HepG2 (cell line): ENCODE data around the gene LSM11. TPM values are rescaled to one million over a fixed set of nuclear protein-coding genes. Genes with fewer than 3 reads are reported as not detected.

Source experiments
- AKNA ChIP-seq: sonication (generic); formaldehyde crosslinking; IDR thresholded peaks from 2 replicates; pipeline ENCODE4 v1.4.0; 2020; ENCODE audit warnings: missing genetic modification reagents, borderline replicate concordance
- DMAP1 ChIP-seq: IDR thresholded peaks from 2 replicates; pipeline ENCODE4 v1.6.1; 2016
- HNRNPL ChIP-seq: fragments of 200-400 bp; formaldehyde crosslinking; IDR thresholded peaks from 2 replicates; pipeline ENCODE4 v1.6.1; 2017; ENCODE audit warnings: mild to moderate bottlenecking, low read depth, low read length
- HNRNPLL ChIP-seq: fragments of 200-400 bp; formaldehyde crosslinking; IDR thresholded peaks from 2 replicates; pipeline ENCODE4 v1.6.1; 2017; ENCODE audit warnings: mild to moderate bottlenecking, low read depth, low read length; ENCODE audit not compliant: poor library complexity, severe bottlenecking
- IKZF4 ChIP-seq: sonication (generic); formaldehyde crosslinking; IDR thresholded peaks from 2 replicates; pipeline ENCODE4 v1.5.1; 2020; ENCODE audit warnings: borderline replicate concordance, mild to moderate bottlenecking, low read depth, missing genetic modification reagents; ENCODE audit errors: not compliant biosample characterization
- SRSF9 ChIP-seq: fragments of 200-400 bp; formaldehyde crosslinking; IDR thresholded peaks from 2 replicates; pipeline ENCODE4 v1.6.1; 2018; ENCODE audit warnings: borderline replicate concordance, mild to moderate bottlenecking, low read depth, low read length; ENCODE audit not compliant: insufficient read depth, poor library complexity, severe bottlenecking
- TBX2 ChIP-seq: sonication (generic); formaldehyde crosslinking; IDR thresholded peaks from 2 replicates; pipeline ENCODE4 v1.5.0; 2020; ENCODE audit warnings: missing genetic modification reagents, mild to moderate bottlenecking, borderline replicate concordance
- TCF12 ChIP-seq, 2 experiments: fragments of 450-650 bp in 1 of 2; sonication (generic) in 1 of 2; formaldehyde crosslinking in 1 of 2; IDR thresholded peaks; 2 replicates each; pipeline versions ENCODE4 v1.6.1 to v1.8.0; 2017 to 2022; ENCODE audit warnings: antibody characterized with exemption in 1 of 2, mild to moderate bottlenecking in 1 of 2, missing genetic modification reagents in 1 of 2, moderate library complexity in 1 of 2
- U2AF1 ChIP-seq: fragments of 200-400 bp; formaldehyde crosslinking; optimal IDR thresholded peaks from 2 replicates; pipeline ENCODE3; 2017; ENCODE audit warnings: mild to moderate bottlenecking, low read depth, low read length
- U2AF2 ChIP-seq: fragments of 200-400 bp; formaldehyde crosslinking; IDR thresholded peaks from 2 replicates; pipeline ENCODE4 v1.6.1; 2017; ENCODE audit warnings: low read depth, mild to moderate bottlenecking, low read length
- ZBTB34 ChIP-seq: sonication (generic); formaldehyde crosslinking; IDR thresholded peaks from 2 replicates; pipeline ENCODE4 v1.8.0; 2022; ENCODE audit warnings: mild to moderate bottlenecking, missing genetic modification reagents
- ZNF234 ChIP-seq: sonication (generic); formaldehyde crosslinking; conservative IDR thresholded peaks from 2 replicates; pipeline ENCODE4 v1.5.1; 2020; ENCODE audit warnings: mild to moderate bottlenecking, missing genetic modification reagents
- ZNF235 ChIP-seq: sonication (generic); formaldehyde crosslinking; IDR thresholded peaks from 2 replicates; pipeline ENCODE4 v1.8.1; 2023; ENCODE audit warnings: mild to moderate bottlenecking, missing genetic modification reagents, borderline replicate concordance
- ZNF552 ChIP-seq: sonication (generic); formaldehyde crosslinking; IDR thresholded peaks from 2 replicates; pipeline ENCODE4 v1.9.0; 2022; ENCODE audit warnings: missing genetic modification reagents, mild to moderate bottlenecking, borderline replicate concordance
- ZNF737 ChIP-seq: sonication (generic); formaldehyde crosslinking; IDR thresholded peaks from 2 replicates; pipeline ENCODE4 v1.5.0; 2020; ENCODE audit warnings: missing genetic modification reagents, mild to moderate bottlenecking, borderline replicate concordance
- ZSCAN29 ChIP-seq: sonication (generic); formaldehyde crosslinking; conservative IDR thresholded peaks from 2 replicates; pipeline ENCODE4 v1.4.0; 2020; ENCODE audit warnings: mild to moderate bottlenecking, missing genetic modification reagents
- ZSCAN9 ChIP-seq: IDR thresholded peaks from 2 replicates; pipeline ENCODE4 v1.6.1; 2016; ENCODE audit warnings: borderline replicate concordance
- polyA plus RNA-seq, 8 experiments: library from polyadenylated mRNA; depleted of rRNA in 3 of 8; stranded (reverse) in 7 of 8; unstranded in 1 of 8; fragments of >200 nt; fragmentation: Illumina TruSeq in 4 of 8; extraction: Trizol in 4 of 8; gene quantifications; 2 replicates each; pipeline versions ENCODE4 v1.2.1 to v1.2.3, GENCODE V29; 2011 to 2016; ENCODE audit warnings: low read depth in 4 of 8, missing spikeins in 1 of 8, mixed read lengths in 1 of 8; ENCODE audit not compliant: insufficient read depth in 1 of 8
- total RNA-seq, 5 experiments: library from RNA; depleted of rRNA; stranded (reverse); fragments of >200 nt; fragmentation: Illumina TruSeq; extraction: Trizol; gene quantifications; 2 replicates each; pipeline ENCODE4 v1.2.3, GENCODE V29; 2016; ENCODE audit warnings: low read depth in 1 of 5
- TF ChIP-seq, protein P1 (sequence below): sonication (generic); formaldehyde crosslinking; IDR thresholded peaks from 2 replicates; pipeline ENCODE4 v1.4.0; 2020; ENCODE audit warnings: missing genetic modification reagents

The LSM11 gene
- total and polyA plus RNA-seq, 2 of the 13 experiments (the other 11 are each of a cell fraction or from before 2014, with no cell fraction given): 4.5 to 7.2 TPM

DNA sequence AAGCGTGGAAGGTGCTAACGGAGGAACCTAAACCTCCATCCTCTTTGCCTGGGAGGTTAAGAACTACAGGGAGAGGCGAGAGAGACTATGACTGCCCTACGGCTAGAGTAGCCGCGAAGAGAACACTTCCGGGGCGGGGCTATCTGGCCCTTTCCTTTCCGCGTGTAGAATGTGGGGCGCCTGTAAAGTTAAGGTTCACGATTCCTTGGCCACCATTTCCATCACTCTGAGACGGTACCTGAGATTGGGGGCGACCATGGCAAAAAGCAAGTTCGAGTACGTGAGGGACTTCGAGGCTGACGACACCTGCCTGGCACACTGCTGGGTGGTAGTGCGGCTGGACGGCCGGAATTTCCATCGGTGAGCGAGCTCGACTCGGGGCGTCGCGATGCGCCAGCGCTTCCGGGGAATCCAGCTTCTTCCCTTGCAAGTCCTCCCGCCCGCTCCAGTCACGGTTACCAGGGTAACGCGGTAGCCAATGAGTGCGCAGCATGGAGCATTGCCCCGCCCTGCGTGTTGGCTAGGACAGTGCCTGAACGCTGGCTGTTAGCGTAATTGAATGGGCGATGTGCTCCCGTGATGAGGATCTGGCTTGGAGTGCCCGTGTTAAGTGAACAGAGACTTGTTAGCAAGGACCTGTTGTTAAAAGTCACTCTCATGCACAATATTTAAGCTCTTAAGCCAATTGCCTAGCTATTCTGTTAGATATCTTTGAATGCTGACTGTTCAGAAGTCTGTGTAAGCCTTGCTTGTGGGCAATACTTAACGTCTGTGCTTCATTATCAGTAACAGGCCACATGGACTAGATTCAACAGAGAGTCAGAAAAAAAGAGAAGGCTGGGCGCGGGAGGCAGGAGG lies 12.0 kb upstream of the LSM11 start, which contains the start of gene THG1L (continued):
- TF ChIP-seq ZNF552 (CRISPR knock-in tag): 0 out of 2 replicates have a peak, but pooled peaks have one; percentile 39
- TF ChIP-seq, protein P1, sequence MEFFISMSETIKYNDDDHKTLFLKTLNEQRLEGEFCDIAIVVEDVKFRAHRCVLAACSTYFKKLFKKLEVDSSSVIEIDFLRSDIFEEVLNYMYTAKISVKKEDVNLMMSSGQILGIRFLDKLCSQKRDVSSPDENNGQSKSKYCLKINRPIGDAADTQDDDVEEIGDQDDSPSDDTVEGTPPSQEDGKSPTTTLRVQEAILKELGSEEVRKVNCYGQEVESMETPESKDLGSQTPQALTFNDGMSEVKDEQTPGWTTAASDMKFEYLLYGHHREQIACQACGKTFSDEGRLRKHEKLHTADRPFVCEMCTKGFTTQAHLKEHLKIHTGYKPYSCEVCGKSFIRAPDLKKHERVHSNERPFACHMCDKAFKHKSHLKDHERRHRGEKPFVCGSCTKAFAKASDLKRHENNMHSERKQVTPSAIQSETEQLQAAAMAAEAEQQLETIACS (CRISPR knock-in tag): no peak; the same call in 1 of the 2 replicates
- TF ChIP-seq HNRNPLL: peak; percentile 55
- TF ChIP-seq ZNF234 (CRISPR knock-in tag): no peak
- TF ChIP-seq HNRNPL: 0 out of 2 replicates have a peak, but pooled peaks have one; percentile 32
- no peak for TF ChIP-seq ZSCAN9 (CRISPR knock-in tag)
- TF ChIP-seq DMAP1 (CRISPR knock-in tag): peak; percentile 97
- no peak for TF ChIP-seq ZNF737 (CRISPR knock-in tag)
- TF ChIP-seq TCF12 (IDR thresholded peaks at IDR 0.05): no peak
- no peak for TF ChIP-seq TCF12 (CRISPR knock-in tag; IDR thresholded peaks at IDR 0.05)
- TF ChIP-seq U2AF2: no peak
- peak; percentile 75 for TF ChIP-seq TBX2 (CRISPR knock-in tag)
- TF ChIP-seq AKNA (CRISPR knock-in tag): no peak; the same call in 1 of the 2 replicates
- TF ChIP-seq U2AF1: no peak
- TF ChIP-seq ZBTB34: peak; percentile 73; the same call in 1 of the 2 replicates
- no peak for TF ChIP-seq IKZF4 (CRISPR knock-in tag)
- no peak for TF ChIP-seq SRSF9
- TF ChIP-seq ZSCAN29: no peak
- TF ChIP-seq ZNF235 (CRISPR knock-in tag): peak; percentile 61; the same call in 1 of the 2 replicates
